K562 (cell line): Measurements from ENCODE around the gene KIF26A. TPM values are rescaled to one million over a fixed set of nuclear protein-coding genes. Genes with fewer than 3 reads are reported as not detected.

Experiments used
- ATAC-seq: fragments of 200-7000 bp; cut with Tn5 transposase; 3 replicates; pipeline ENCODE4 v1.9.1; 2020; ENCODE audit warnings: moderate library complexity
- BruUV-seq: library from RNA; stranded (reverse); fragments of 400-500 nt; replicated peaks from 2 replicates; lab custom pipeline; 2021; lab: Mats Ljungman, UMichigan
- CTCF ChIA-PET: fragments of 300-600 bp; formaldehyde crosslinking; extraction: SDS; loops from one replicate; lab custom pipeline; 2021; ENCODE audit warnings: low intra/inter-chr PET ratio; lab: Yijun Ruan, JAX
- POLR2A ChIA-PET: fragments of 300-600, 350-650 bp; sonication (Branson Sonifier 250); formaldehyde crosslinking; extraction: SDS; loops from one replicate; lab custom pipeline; 2021; ENCODE audit warnings: antibody characterized with exemption, inconsistent platforms; lab: Yijun Ruan, JAX
- DNase-seq, 4 experiments: peaks; one replicate each; pipeline versions ENCODE4 v3.0.0 to v3.0.0-alpha.2; 2011 to 2018; ENCODE audit warnings: low spot score in 3 of 4, mixed read lengths in 3 of 4; ENCODE audit errors: extremely low read depth in 1 of 4
- FAIRE-seq: peaks from 2 replicates; lab custom pipeline; 2011; peaks lifted over from hg19 to GRCh38; lab: Jason Lieb, UNC
- H2AFZ ChIP-seq: 2 replicates; pipeline ENCODE4 v1.6.0; 2011; ENCODE audit warnings: low read depth, low read length, control low read depth, inconsistent platforms
- H3K27ac ChIP-seq: fragments of 200-600 bp; 3 replicates; pipeline ENCODE4 v1.8.0; 2011; ENCODE audit warnings: low read depth, mild to moderate bottlenecking, control low read depth, inconsistent platforms, low read length, moderate library complexity, mixed read lengths; ENCODE audit errors: extremely low read depth
- H3K27me3 ChIP-seq, 2 experiments: fragments of 300-600 bp in 1 of 2; 2 replicates in 1 of 2; 3 replicates in 1 of 2; pipeline versions ENCODE4 v1.6.0 to v1.8.0; 2011; ENCODE audit warnings: inconsistent platforms in 2 of 2, low read length in 2 of 2, mild to moderate bottlenecking in 1 of 2, mixed read lengths in 1 of 2, moderate library complexity in 1 of 2; ENCODE audit not compliant: control insufficient read depth in 2 of 2, insufficient read depth in 2 of 2
- H3K36me3 ChIP-seq: fragments of 300-600 bp; 3 replicates; pipeline ENCODE4 v1.8.0; 2011; ENCODE audit warnings: mild to moderate bottlenecking, low read length, inconsistent platforms; ENCODE audit not compliant: control insufficient read depth, insufficient read depth
- H3K4me1 ChIP-seq, 2 experiments: fragments of 200-600 bp in 1 of 2; replicated peaks in 1 of 2; 2 replicates in 1 of 2; 3 replicates in 1 of 2; pipeline versions ENCODE4 v1.5.1 to v1.8.0; 2011; ENCODE audit warnings: inconsistent platforms in 2 of 2, low read length in 2 of 2, mild to moderate bottlenecking in 1 of 2, mixed read lengths in 1 of 2, moderate library complexity in 1 of 2; ENCODE audit not compliant: control insufficient read depth in 2 of 2, insufficient read depth in 2 of 2
- H3K4me2 ChIP-seq: 2 replicates; pipeline ENCODE4 v1.6.1; 2011; ENCODE audit warnings: low read length, control low read depth, inconsistent platforms, mixed read lengths; ENCODE audit not compliant: insufficient read depth
- H3K4me3 ChIP-seq: fragments of 200-600 bp; sonication (generic), shearing (Covaris generic); 2 replicates; pipeline ENCODE4 v1.5.1; 2016; ENCODE audit warnings: control low read depth, inconsistent platforms
- H3K79me2 ChIP-seq: fragments of 200-600 bp; 3 replicates; pipeline ENCODE4 v1.8.0; 2011; ENCODE audit warnings: low read length, inconsistent platforms; ENCODE audit not compliant: control insufficient read depth, insufficient read depth
- H3K9ac ChIP-seq, 2 experiments: 2 replicates each; pipeline versions ENCODE4 v1.6.0 to v1.6.1; 2011; ENCODE audit warnings: low read depth in 2 of 2, low read length in 2 of 2, control low read depth in 1 of 2, inconsistent platforms in 1 of 2, mild to moderate bottlenecking in 1 of 2, mixed read lengths in 1 of 2; ENCODE audit not compliant: insufficient read depth in 1 of 2
- H3K9me1 ChIP-seq: one replicate; pipeline ENCODE4 v1.6.0; 2011; ENCODE audit warnings: inconsistent platforms, mild to moderate bottlenecking, low read length, moderate library complexity; ENCODE audit not compliant: control insufficient read depth, insufficient read depth
- H3K9me3 ChIP-seq: replicated peaks from 2 replicates; pipeline ENCODE4 v1.5.1; 2011; ENCODE audit warnings: low read depth, low read length, inconsistent platforms; ENCODE audit not compliant: control insufficient read depth, insufficient read depth
- H4K20me1 ChIP-seq: replicated peaks from 2 replicates; pipeline ENCODE4 v1.6.1; 2011; ENCODE audit warnings: low read length, inconsistent platforms, mixed read lengths; ENCODE audit not compliant: control insufficient read depth, insufficient read depth
- CBX2 ChIP-seq: fragments of 200-600 bp; sonication (generic); IDR thresholded peaks from one replicate; pipeline ENCODE4 v1.6.1; 2012; ENCODE audit warnings: mild to moderate bottlenecking, low read length, inconsistent platforms; ENCODE audit not compliant: insufficient read depth, poor library complexity, severe bottlenecking
- COPS2 ChIP-seq: fragments of 450-650 bp; conservative IDR thresholded peaks from 2 replicates; pipeline ENCODE4 v1.6.1; 2016; ENCODE audit warnings: mild to moderate bottlenecking, moderate library complexity
- EP300 ChIP-seq: IDR thresholded peaks from 2 replicates; pipeline ENCODE4 v1.6.1; 2012; ENCODE audit warnings: low read length, improper control_type of control experiment
- EZH2 ChIP-seq: IDR thresholded peaks from 2 replicates; pipeline ENCODE4 v1.6.1; 2012; ENCODE audit warnings: low read depth, mild to moderate bottlenecking, inconsistent platforms, low read length, borderline replicate concordance
- FIP1L1 ChIP-seq: fragments of 200-400 bp; formaldehyde crosslinking; IDR thresholded peaks from 2 replicates; pipeline ENCODE4 v1.6.1; 2018; ENCODE audit warnings: mild to moderate bottlenecking, low read depth, low read length; ENCODE audit not compliant: poor library complexity, severe bottlenecking
- GATA2 ChIP-seq: sonication (generic); formaldehyde crosslinking; IDR thresholded peaks from 2 replicates; pipeline ENCODE4 v1.4.0; 2020; ENCODE audit warnings: mild to moderate bottlenecking, missing genetic modification reagents
- KLF1 ChIP-seq: fragments of 450-650 bp; IDR thresholded peaks from 2 replicates; pipeline ENCODE4 v1.6.1; 2016; ENCODE audit warnings: missing genetic modification characterization, missing compliant biosample characterization
- SAFB2 ChIP-seq: fragments of 200-400 bp; formaldehyde crosslinking; IDR thresholded peaks from 2 replicates; pipeline ENCODE4 v1.6.1; 2018; ENCODE audit warnings: borderline replicate concordance, low read length, low read depth, moderate library complexity; ENCODE audit not compliant: severe bottlenecking
- ZBTB1 ChIP-seq: sonication (generic); formaldehyde crosslinking; IDR thresholded peaks from 2 replicates; pipeline ENCODE4 v1.8.1; 2023; ENCODE audit warnings: missing genetic modification reagents, low read depth, mild to moderate bottlenecking, borderline replicate concordance
- ZNF717 ChIP-seq: fragments of 250-450 bp; sonication (Bioruptor Pico); IDR thresholded peaks from 2 replicates; pipeline ENCODE4 v1.5.0; 2021
- ZSCAN32 ChIP-seq: fragments of 450-650 bp; formaldehyde crosslinking; IDR thresholded peaks from 2 replicates; pipeline ENCODE4 v1.4.0; 2020; ENCODE audit warnings: mild to moderate bottlenecking, moderate library complexity
- WGBS: fragments of 100-300 bp; shearing (Covaris generic); methylation state at CpG from one replicate; pipeline ENCODE4 v1.1.6; 2016; ENCODE audit warnings: low coverage, mixed read lengths; ENCODE audit not compliant: insufficient coverage; ENCODE audit errors: missing lambda C conversion rate; 5-methylcytosine and 5-hydroxymethylcytosine counted together
- in situ Hi-C: fragments of 300-500 bp; cut with MboI; formaldehyde crosslinking; loops from 4 replicates; pipeline ENCODE4 v1.15.0; 2018; ENCODE audit warnings: inconsistent platforms, mixed read lengths
- intact Hi-C: fragments of 100-400 bp; cut with micrococcal nuclease; formaldehyde crosslinking; loops from 2 replicates; pipeline ENCODE4 v1.14.2; 2022
- polyA plus RNA-seq, 8 experiments: library from polyadenylated mRNA; depleted of rRNA in 4 of 8; stranded (reverse) in 5 of 8; unstranded in 3 of 8; fragments of >200 nt; fragmentation: Nextera tagmentation in 2 of 8; fragmentation: Illumina TruSeq in 1 of 8; extraction: Ambion mirVana in 2 of 8; extraction: Trizol in 1 of 8; gene quantifications; 2 replicates each; pipeline versions ENCODE4 v1.2.1 to v1.2.3, GENCODE V29; 2011 to 2014; ENCODE audit warnings: inconsistent platforms in 1 of 8, missing spikeins in 1 of 8
- total RNA-seq, 7 experiments: library from RNA; depleted of rRNA in 6 of 7; stranded (reverse); fragments of >200 nt in 6 of 7; fragmentation: Illumina TruSeq in 2 of 7; extraction: Trizol in 2 of 7; gene quantifications; 2 replicates each; pipeline versions ENCODE4 v1.2.1 to v1.2.3, GENCODE V29; 2011 to 2021; ENCODE audit warnings: low replicate concordance in 1 of 7
- TF ChIP-seq, protein P1 (sequence below), 2 experiments: fragments of 450-650 bp in 1 of 2; sonication (generic) in 1 of 2; formaldehyde crosslinking in 1 of 2; IDR thresholded peaks in 1 of 2; conservative IDR thresholded peaks in 1 of 2; 2 replicates each; pipeline versions ENCODE4 v1.6.1 to v1.8.1; 2016 to 2023; ENCODE audit warnings: mild to moderate bottlenecking in 2 of 2, moderate library complexity in 2 of 2, inconsistent platforms in 1 of 2, missing genetic modification reagents in 1 of 2
- TF ChIP-seq, protein P2 (sequence below): IDR thresholded peaks from 2 replicates; pipeline ENCODE4 v1.6.1; 2011; ENCODE audit warnings: borderline replicate concordance, low read depth, mild to moderate bottlenecking, moderate library complexity, low read length; ENCODE audit not compliant: insufficient read depth, poor library complexity, severe bottlenecking
- TF ChIP-seq, protein P3 (sequence below): fragments of 200-400 bp; formaldehyde crosslinking; IDR thresholded peaks from 2 replicates; pipeline ENCODE4 v1.6.1; 2017; ENCODE audit warnings: mild to moderate bottlenecking, low read depth, low read length, moderate library complexity

The KIF26A gene
- total and polyA plus RNA-seq, 9 of the 15 experiments (the other 6 are each of a cell fraction or from before 2014, with no cell fraction given): 0.04 TPM; not detected in 8

DNA sequence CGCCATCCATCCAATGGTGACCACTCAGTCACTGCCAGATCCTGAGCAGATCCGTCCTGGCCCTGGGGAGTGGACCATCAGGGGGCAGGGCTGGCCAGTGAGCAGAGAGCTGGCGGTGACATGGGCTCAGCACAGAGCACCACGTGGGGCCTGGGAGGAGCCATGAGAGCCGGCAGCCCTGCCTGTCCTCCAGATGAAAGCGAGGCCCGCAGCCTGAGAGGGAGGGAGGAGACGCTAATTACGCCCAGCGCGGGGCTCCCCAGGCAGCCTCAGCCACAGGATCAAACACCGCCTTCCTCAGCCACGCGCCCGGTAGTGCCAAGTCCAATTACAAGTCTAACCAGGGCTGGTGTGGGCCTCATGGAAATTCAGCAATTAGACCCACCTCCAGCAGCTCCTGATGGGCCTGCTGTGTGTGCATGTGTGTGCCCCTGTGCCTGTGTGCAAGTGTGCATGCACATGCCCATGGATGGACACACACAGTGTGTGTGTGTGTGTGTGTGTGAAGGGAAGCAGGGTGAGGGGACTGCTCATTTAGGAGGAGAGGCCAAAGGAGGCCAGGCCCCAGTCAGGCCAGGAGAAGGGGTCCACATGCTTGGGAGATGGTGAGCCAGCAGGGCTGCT lies 68.0 kb downstream of the KIF26A start:
- Histone ChIP-seq H3K4me2 (no peak overlapping the region), H3K79me2 (no peaks in the 10 kb centered on the region), H2AFZ (no peak overlapping the region), H3K9me3 (no peaks in the 10 kb centered on the region), H3K4me3 (no peak overlapping the region), H3K27ac (no peak overlapping the region), H4K20me1 (no peaks in the 10 kb centered on the region), H3K9me1 (no peaks in the 10 kb centered on the region), H3K4me1 (no peaks in the 10 kb centered on the region), H3K9ac (no peak overlapping the region), H3K27me3 (no peaks in the 10 kb centered on the region; a peak in 1 of 5 replicates), H3K36me3 (no peaks in the 10 kb centered on the region)
- ChIA-PET POLR2A (interaction anchor here (0.6 kb wide), 1 partner anchor 24 kb away, joined by 4 read pairs; no protein-coding TSS in a partner anchor), CTCF (no interaction called here)
- TF ChIP-seq, protein P1, sequence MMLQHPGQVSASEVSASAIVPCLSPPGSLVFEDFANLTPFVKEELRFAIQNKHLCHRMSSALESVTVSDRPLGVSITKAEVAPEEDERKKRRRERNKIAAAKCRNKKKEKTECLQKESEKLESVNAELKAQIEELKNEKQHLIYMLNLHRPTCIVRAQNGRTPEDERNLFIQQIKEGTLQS (IDR thresholded peaks at IDR 0.05): no peak
- TF ChIP-seq, protein P1 (CRISPR knock-in tag; conservative IDR thresholded peaks at IDR 0.05): no peak
- TF ChIP-seq COPS2 (no peak), KLF1 (tag) (no peak), ZBTB1 (no peak), EP300 (no peak), ZNF717 (no peak), ZSCAN32 (CRISPR knock-in tag) (no peak), SAFB2 (no peak), FIP1L1 (no peak), CBX2 (no peak), EZH2 (no peak), GATA2 (CRISPR knock-in tag) (no peak)
- TF ChIP-seq, protein P2, sequence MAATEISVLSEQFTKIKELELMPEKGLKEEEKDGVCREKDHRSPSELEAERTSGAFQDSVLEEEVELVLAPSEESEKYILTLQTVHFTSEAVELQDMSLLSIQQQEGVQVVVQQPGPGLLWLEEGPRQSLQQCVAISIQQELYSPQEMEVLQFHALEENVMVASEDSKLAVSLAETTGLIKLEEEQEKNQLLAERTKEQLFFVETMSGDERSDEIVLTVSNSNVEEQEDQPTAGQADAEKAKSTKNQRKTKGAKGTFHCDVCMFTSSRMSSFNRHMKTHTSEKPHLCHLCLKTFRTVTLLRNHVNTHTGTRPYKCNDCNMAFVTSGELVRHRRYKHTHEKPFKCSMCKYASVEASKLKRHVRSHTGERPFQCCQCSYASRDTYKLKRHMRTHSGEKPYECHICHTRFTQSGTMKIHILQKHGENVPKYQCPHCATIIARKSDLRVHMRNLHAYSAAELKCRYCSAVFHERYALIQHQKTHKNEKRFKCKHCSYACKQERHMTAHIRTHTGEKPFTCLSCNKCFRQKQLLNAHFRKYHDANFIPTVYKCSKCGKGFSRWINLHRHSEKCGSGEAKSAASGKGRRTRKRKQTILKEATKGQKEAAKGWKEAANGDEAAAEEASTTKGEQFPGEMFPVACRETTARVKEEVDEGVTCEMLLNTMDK: no peak
- TF ChIP-seq, protein P3, sequence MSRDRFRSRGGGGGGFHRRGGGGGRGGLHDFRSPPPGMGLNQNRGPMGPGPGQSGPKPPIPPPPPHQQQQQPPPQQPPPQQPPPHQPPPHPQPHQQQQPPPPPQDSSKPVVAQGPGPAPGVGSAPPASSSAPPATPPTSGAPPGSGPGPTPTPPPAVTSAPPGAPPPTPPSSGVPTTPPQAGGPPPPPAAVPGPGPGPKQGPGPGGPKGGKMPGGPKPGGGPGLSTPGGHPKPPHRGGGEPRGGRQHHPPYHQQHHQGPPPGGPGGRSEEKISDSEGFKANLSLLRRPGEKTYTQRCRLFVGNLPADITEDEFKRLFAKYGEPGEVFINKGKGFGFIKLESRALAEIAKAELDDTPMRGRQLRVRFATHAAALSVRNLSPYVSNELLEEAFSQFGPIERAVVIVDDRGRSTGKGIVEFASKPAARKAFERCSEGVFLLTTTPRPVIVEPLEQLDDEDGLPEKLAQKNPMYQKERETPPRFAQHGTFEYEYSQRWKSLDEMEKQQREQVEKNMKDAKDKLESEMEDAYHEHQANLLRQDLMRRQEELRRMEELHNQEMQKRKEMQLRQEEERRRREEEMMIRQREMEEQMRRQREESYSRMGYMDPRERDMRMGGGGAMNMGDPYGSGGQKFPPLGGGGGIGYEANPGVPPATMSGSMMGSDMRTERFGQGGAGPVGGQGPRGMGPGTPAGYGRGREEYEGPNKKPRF: no peak
- in situ Hi-C loops (no loop called here), intact Hi-C loops (no loop called here)
- no TSS peak for BruUV-seq
- ATAC-seq (no peak; the same call in 2 of the 3 replicates), DNase-seq (no peak), FAIRE-seq (no peak)
- WGBS: 0% methylated on average over 5 of the region's 15 CpGs
